CD4-positive, alpha-beta T cell treated with Interferon gamma for 1 hour (primary cell): Measurements from ENCODE around the gene SMAD2.

Experiments used
- DNase-seq: peaks from one replicate; pipeline ENCODE4 v3.0.0-alpha.2; 2020

SMAD2 gene

GRCh38 chr18:47931718-47932103, 1.3 kb upstream of the SMAD2 start:
- DNase-seq = peak; percentile 32

- peak; percentile 94 for DNase-seq
Measured at GRCh38 chr18:47930931-47931717, 665 bp upstream of the SMAD2 start.

- no peak for DNase-seq
Measured at GRCh38 chr18:47929681-47930198, 719 bp downstream of the SMAD2 start.

- DNase-seq = no peak
Measured at GRCh38 chr18:47928466-47928865, 2.0 kb downstream of the SMAD2 start.

GRCh38 chr18:47926101-47926850, 4.2 kb downstream of the SMAD2 start:
- DNase-seq = no peak

- DNase-seq = no peak
Measured at GRCh38 chr18:47919916-47920315, 10.5 kb downstream of the SMAD2 start.

GRCh38 chr18:47917923-47918610, 12.4 kb downstream of the SMAD2 start:
- DNase-seq = no peak

- DNase-seq = no peak
Measured at GRCh38 chr18:47915930-47916329, 14.5 kb downstream of the SMAD2 start.

GRCh38 chr18:47915229-47915628, 15.2 kb downstream of the SMAD2 start:
- DNase-seq = no peak

- DNase-seq = no peak
Measured at GRCh38 chr18:47912794-47913585, 17.5 kb downstream of the SMAD2 start.

GRCh38 chr18:47912343-47912742, 18.1 kb downstream of the SMAD2 start:
- DNase-seq = no peak

GRCh38 chr18:47911877-47912276, 18.6 kb downstream of the SMAD2 start:
- no peak for DNase-seq

- DNase-seq = no peak
Measured at GRCh38 chr18:47909484-47909883, 21.0 kb downstream of the SMAD2 start.

- no peak for DNase-seq
Measured at GRCh38 chr18:47908592-47908991, 21.9 kb downstream of the SMAD2 start.

- DNase-seq = no peak
Measured at GRCh38 chr18:47906408-47906807, 24.1 kb downstream of the SMAD2 start.

- no peak for DNase-seq
Measured at GRCh38 chr18:47903809-47904208, 26.6 kb downstream of the SMAD2 start.

- no peak for DNase-seq
Measured at GRCh38 chr18:47901624-47902362, 28.7 kb downstream of the SMAD2 start.

- DNase-seq = no peak
Measured at GRCh38 chr18:47899107-47899840, 31.2 kb downstream of the SMAD2 start.

- no peak for DNase-seq
Measured at GRCh38 chr18:47898696-47899095, 31.8 kb downstream of the SMAD2 start.

GRCh38 chr18:47898055-47898454, 32.4 kb downstream of the SMAD2 start:
- no peak for DNase-seq

GRCh38 chr18:47895565-47896250, 34.8 kb downstream of the SMAD2 start:
- DNase-seq = no peak
